ENCODE measurements around the gene CNTN4.

GRCh38 chr3:2372306-2372705, 273.6 kb downstream of the CNTN4 start:
- TF ChIP-seq CTCF (IDR thresholded peaks at IDR 0.05; ENCODE audit: insufficient read depth, low read length) (no peak), REST (IDR thresholded peaks at IDR 0.05; ENCODE audit: insufficient replicate concordance, low read depth) (no peak)
